GM23248 (cell line): ENCODE measurements around the gene POGZ. TPM values are rescaled to one million over a fixed set of nuclear protein-coding genes. Genes with fewer than 3 reads are reported as not detected.

Source experiments
- DNase-seq: peaks from one replicate; pipeline ENCODE4 v3.0.0-alpha.2; 2015
- H2AFZ ChIP-seq: fragments of 200-600 bp; sonication (generic); 2 replicates; pipeline ENCODE4 v1.6.1; 2016; ENCODE audit warnings: antibody characterized with exemption
- H3F3A ChIP-seq: fragments of 200-600 bp; sonication (generic); 2 replicates; pipeline ENCODE4 v1.6.1; 2016; ENCODE audit warnings: mild to moderate bottlenecking, antibody characterized with exemption, mixed run types; ENCODE audit not compliant: insufficient read depth
- H3K27ac ChIP-seq: fragments of 200-600 bp; sonication (generic); 2 replicates; pipeline ENCODE4 v1.5.1; 2016; ENCODE audit warnings: mild to moderate bottlenecking
- H3K27me3 ChIP-seq: fragments of 200-600 bp; sonication (generic); replicated peaks from 2 replicates; pipeline ENCODE4 v1.6.1; 2016; ENCODE audit warnings: mild to moderate bottlenecking; ENCODE audit not compliant: insufficient read depth
- H3K36me3 ChIP-seq: fragments of 200-600 bp; sonication (generic); 2 replicates; pipeline ENCODE4 v1.6.1; 2016; ENCODE audit warnings: low read depth, mild to moderate bottlenecking
- H3K4me1 ChIP-seq: fragments of 200-600 bp; sonication (generic); 2 replicates; pipeline ENCODE4 v1.6.1; 2016; ENCODE audit warnings: mild to moderate bottlenecking; ENCODE audit not compliant: insufficient read depth
- H3K4me2 ChIP-seq: fragments of 200-600 bp; sonication (generic); one replicate; pipeline ENCODE4 v1.6.1; 2016; ENCODE audit warnings: mild to moderate bottlenecking; ENCODE audit not compliant: unreplicated experiment
- H3K4me3 ChIP-seq: fragments of 200-600 bp; sonication (generic); 2 replicates; pipeline ENCODE4 v1.5.1; 2016; ENCODE audit warnings: mild to moderate bottlenecking
- H3K79me2 ChIP-seq: fragments of 200-600 bp; sonication (generic); 2 replicates; pipeline ENCODE4 v1.6.1; 2016; ENCODE audit warnings: mild to moderate bottlenecking; ENCODE audit not compliant: insufficient read depth
- H3K9ac ChIP-seq: fragments of 200-600 bp; sonication (generic); 2 replicates; pipeline ENCODE4 v1.6.1; 2016; ENCODE audit warnings: mild to moderate bottlenecking
- H3K9me2 ChIP-seq: fragments of 200-600 bp; sonication (generic); 2 replicates; pipeline ENCODE4 v1.6.1; 2016; ENCODE audit warnings: mixed run types, mild to moderate bottlenecking, moderate library complexity; ENCODE audit not compliant: insufficient read depth
- H3K9me3 ChIP-seq: fragments of 200-600 bp; sonication (generic); one replicate; pipeline ENCODE4 v1.6.1; 2017; ENCODE audit warnings: low read depth
- H4K20me1 ChIP-seq: fragments of 200-600 bp; sonication (generic); 2 replicates; pipeline ENCODE4 v1.6.0; 2016; ENCODE audit not compliant: insufficient read depth
- EZH2 ChIP-seq: fragments of 200-600 bp; sonication (generic); IDR thresholded peaks from 2 replicates; pipeline ENCODE4 v1.6.1; 2018; ENCODE audit warnings: antibody characterized with exemption, mild to moderate bottlenecking; ENCODE audit not compliant: insufficient read depth, poor library complexity, severe bottlenecking
- EZH2phosphoT487 ChIP-seq: fragments of 200-600 bp; sonication (generic); IDR thresholded peaks from 2 replicates; pipeline ENCODE4 v1.6.1; 2018; ENCODE audit warnings: antibody characterized with exemption, moderate library complexity, mild to moderate bottlenecking, low read depth; ENCODE audit not compliant: insufficient read depth
- WGBS, 2 experiments: methylation state at CpG; one replicate each; pipeline ENCODE4 v1.1.6; 2015 to 2017; ENCODE audit warnings: low lambda C conversion rate in 2 of 2, low coverage in 1 of 2; ENCODE audit errors: missing lambda C conversion rate in 2 of 2; 5-methylcytosine and 5-hydroxymethylcytosine counted together
- in situ Hi-C: fragments of 300-500 bp; cut with MboI; formaldehyde crosslinking; loops from 2 replicates; pipeline ENCODE4 v1.15.0; 2020
- polyA plus RNA-seq: library from polyadenylated mRNA; unstranded; fragments of >200 nt; fragmentation: Nextera tagmentation; extraction: Ambion mirVana; gene quantifications from 2 replicates; pipeline ENCODE4 v1.2.1, GENCODE V29; 2016
- total RNA-seq: library from RNA; depleted of rRNA; stranded (reverse); fragments of >200 nt; shearing (Covaris generic); gene quantifications from 2 replicates; pipeline ENCODE4 v1.2.3, GENCODE V29; 2014

The POGZ gene
- total and polyA plus RNA-seq, 2 experiments from 2014 or later: 14.9 to 15.5 TPM

GRCh38 chr1:151504252-151504651 is 45.0 kb upstream of the POGZ start:
- no peak for DNase-seq
- H3K9ac ChIP-seq: no peak overlapping the region
- H3K4me3 ChIP-seq: no peak overlapping the region
- no peak overlapping the region for H2AFZ ChIP-seq
- no peaks in the 10 kb centered on the region for H3K4me1 ChIP-seq
- no peaks in the 10 kb centered on the region for H3F3A ChIP-seq
- no peaks in the 10 kb centered on the region for H3K9me2 ChIP-seq
- no peaks in the 10 kb centered on the region for H3K79me2 ChIP-seq
- no peak for TF ChIP-seq EZH2
- TF ChIP-seq EZH2phosphoT487: no peak
- no peaks in the 10 kb centered on the region for H4K20me1 ChIP-seq
- in situ Hi-C loops: no loop called here
- no peaks in the 10 kb centered on the region for H3K9me3 ChIP-seq
- H3K36me3 ChIP-seq: no peaks in the 10 kb centered on the region
- H3K27me3 ChIP-seq: peaks cover 72% of the 10 kb centered on the region
- 39 to 41% methylated on average over 3 of the region's 3 CpGs for WGBS, 2 experiments
- H3K4me2 ChIP-seq: no peak overlapping the region
- H3K27ac ChIP-seq: no peak overlapping the region

DNA sequence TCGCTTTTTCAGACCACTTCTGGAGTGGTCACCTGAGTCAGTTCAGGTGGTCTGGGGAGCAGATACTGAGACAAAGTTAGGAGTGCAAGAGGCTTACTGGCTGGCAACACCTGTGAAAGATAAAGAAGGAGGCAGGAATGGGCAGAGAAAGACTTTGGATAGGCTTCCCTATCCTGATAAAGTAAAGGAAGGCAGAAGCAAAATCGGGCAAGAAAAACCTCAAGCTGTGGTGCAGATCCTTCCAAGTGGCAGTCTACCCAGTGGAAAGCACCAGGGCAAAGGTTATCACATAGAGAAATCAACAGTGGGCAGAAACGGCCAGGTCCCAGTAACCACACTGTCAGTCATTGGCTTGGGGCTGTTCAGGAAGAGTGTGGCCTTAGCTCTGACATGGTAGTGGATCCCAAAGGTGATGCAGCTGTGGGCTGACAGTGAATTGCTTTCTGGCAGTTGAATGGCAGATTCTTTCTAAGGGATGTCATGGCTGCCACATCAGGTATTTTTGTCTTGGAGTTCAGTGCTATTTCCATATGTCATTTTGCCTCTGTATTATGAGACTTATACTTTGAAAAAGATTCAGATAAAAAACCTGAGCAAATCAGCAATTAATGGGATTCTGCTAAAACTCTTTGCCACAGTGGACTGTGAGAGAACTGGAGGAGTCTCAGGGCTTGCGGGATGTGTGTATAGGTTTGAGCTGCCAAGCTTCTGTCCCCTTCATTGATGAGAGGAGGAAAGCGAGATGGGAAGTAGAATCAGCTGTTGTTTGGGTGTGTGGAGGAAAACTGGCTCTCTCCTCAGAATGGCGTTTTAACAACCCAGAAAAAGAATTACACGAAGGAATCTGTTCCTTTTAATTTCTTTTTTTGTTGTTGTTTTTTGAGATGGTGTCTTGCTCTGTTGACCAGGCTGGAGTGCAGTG is 43.8 kb upstream of the POGZ start:
- H2AFZ ChIP-seq: no peak overlapping the region
- in situ Hi-C loops: no loop called here
- H3K9me2 ChIP-seq: no peaks in the 10 kb centered on the region
- TF ChIP-seq EZH2: no peak
- TF ChIP-seq EZH2phosphoT487: no peak
- no peaks in the 10 kb centered on the region for H3F3A ChIP-seq
- H3K36me3 ChIP-seq: no peaks in the 10 kb centered on the region
- H3K4me2 ChIP-seq: no peak overlapping the region
- peaks cover 70% of the 10 kb centered on the region for H3K27me3 ChIP-seq
- H3K4me1 ChIP-seq: no peaks in the 10 kb centered on the region
- no peak overlapping the region for H3K4me3 ChIP-seq
- no peak overlapping the region for H3K27ac ChIP-seq
- 58% methylated on average over 7 of the region's 7 CpGs for WGBS, 2 experiments
- H4K20me1 ChIP-seq: no peaks in the 10 kb centered on the region
- no peaks in the 10 kb centered on the region for H3K79me2 ChIP-seq
- no peak overlapping the region for H3K9ac ChIP-seq
- H3K9me3 ChIP-seq: no peaks in the 10 kb centered on the region
- DNase-seq: no peak

DNA sequence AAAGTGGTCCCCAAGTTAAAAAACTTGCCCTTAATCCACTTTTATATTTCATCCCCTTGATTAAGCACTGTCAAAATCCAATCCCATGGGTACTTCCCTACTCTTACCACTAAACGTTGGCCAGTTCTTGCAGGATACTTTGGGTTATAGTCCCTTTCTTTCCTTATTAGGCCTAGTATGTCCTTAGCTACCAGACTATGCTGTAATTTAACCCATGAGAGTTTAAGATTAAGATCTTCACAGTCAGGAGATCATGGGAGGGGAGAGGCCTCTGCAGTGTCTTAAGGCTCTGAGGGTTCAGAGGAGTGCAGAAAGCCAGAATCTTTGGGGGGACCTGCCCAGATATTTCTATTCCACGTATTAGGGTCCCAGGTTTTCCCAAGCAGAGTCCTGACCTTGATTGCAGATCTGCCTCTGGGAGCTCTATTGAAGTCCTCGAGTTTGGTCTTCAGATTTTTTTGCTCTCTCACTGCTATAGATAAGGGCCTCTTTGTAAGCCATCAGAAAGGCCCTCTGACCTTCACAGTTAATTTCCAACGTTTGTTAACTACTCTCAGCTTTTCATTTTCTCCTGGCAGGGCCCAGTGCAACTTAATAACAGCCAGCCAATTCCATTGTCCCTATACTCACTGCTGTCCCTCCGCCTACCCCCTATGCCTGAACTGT is 42.9 kb upstream of the POGZ start:
- Histone ChIP-seq H3K9me3 (no peaks in the 10 kb centered on the region), H3K4me3 (no peak overlapping the region), H3K79me2 (no peaks in the 10 kb centered on the region), H3K9me2 (no peaks in the 10 kb centered on the region), H3F3A (no peaks in the 10 kb centered on the region), H3K9ac (no peak overlapping the region), H3K27ac (no peak overlapping the region), H4K20me1 (no peaks in the 10 kb centered on the region), H3K4me2 (no peak overlapping the region), H3K4me1 (no peaks in the 10 kb centered on the region), H3K27me3 (peaks cover 63% of the 10 kb centered on the region), H3K36me3 (no peaks in the 10 kb centered on the region), H2AFZ (no peak overlapping the region)
- in situ Hi-C loops: no loop called here
- DNase-seq: no peak
- 44 to 48% methylated on average over 5 of the region's 5 CpGs for WGBS, 2 experiments
- no peak for TF ChIP-seq EZH2phosphoT487
- TF ChIP-seq EZH2: no peak

DNA sequence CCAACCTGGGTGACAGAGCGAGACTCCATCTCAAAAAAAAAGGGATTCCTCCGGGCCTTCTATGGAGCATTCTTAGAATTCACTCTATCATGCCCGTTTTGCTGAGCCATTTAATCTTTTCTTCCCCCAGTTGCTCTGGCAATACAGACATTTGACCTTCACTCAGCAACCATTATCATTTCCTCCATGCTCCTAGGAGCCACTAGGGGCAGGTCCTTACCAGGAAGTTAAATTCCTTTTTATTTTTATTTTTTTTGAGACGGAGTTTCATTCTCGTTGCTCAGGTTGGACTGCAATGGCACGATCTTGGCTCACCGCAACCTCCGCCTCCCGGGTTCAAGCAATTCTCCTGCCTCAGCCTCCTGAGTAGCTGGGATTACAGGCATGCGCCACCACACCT is 42.2 kb upstream of the POGZ start:
- H3K4me3 ChIP-seq: no peak overlapping the region
- H2AFZ ChIP-seq: no peak overlapping the region
- in situ Hi-C loops: no loop called here
- H3K9ac ChIP-seq: no peak overlapping the region
- no peaks in the 10 kb centered on the region for H3K4me1 ChIP-seq
- no peak overlapping the region for H3K4me2 ChIP-seq
- no peaks in the 10 kb centered on the region for H3K36me3 ChIP-seq
- peaks cover 61% of the 10 kb centered on the region for H3K27me3 ChIP-seq
- H3K27ac ChIP-seq: no peak overlapping the region
- TF ChIP-seq EZH2 (no peak), EZH2phosphoT487 (no peak)
- no peaks in the 10 kb centered on the region for H3K9me2 ChIP-seq
- H3K79me2 ChIP-seq: no peaks in the 10 kb centered on the region
- no peaks in the 10 kb centered on the region for H4K20me1 ChIP-seq
- peak; percentile 27 for DNase-seq
- no peaks in the 10 kb centered on the region for H3F3A ChIP-seq
- 62 to 67% methylated on average over 10 of the region's 10 CpGs for WGBS, 2 experiments
- no peaks in the 10 kb centered on the region for H3K9me3 ChIP-seq
